Measurements from ENCODE around the gene RNASE13.
"Not testable (repeated sequence)": the region's sequence is repeated elsewhere in the genome, so short reads cannot be mapped to it uniquely, and the experiment has no call there.

The RNASE13 gene

DNA sequence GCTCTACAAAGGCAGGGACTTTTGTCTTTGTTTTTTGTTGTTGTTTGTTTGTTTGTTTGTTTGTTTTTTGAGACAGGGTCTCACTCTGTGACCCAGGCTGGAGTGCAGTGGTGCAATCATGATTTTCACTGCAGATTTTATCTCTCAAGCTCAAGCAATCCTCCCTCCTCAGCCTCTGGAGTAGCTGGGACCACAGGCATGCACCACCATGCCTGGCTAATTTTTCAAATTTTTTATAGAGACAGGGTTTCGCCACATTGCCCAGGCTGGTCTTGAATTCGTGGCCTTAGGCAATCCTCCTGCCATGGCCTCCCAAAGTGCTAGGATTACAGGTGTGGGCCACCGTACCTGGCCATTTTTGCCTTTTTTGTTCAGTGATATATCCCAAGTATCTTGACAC lies 6.3 kb upstream of the RNASE13 start:
- DNase-seq, result not testable (repeated sequence)

- no peak for DNase-seq
Observed at GRCh38 chr14:21040370-21040925, 5.8 kb upstream of the RNASE13 start.

DNA sequence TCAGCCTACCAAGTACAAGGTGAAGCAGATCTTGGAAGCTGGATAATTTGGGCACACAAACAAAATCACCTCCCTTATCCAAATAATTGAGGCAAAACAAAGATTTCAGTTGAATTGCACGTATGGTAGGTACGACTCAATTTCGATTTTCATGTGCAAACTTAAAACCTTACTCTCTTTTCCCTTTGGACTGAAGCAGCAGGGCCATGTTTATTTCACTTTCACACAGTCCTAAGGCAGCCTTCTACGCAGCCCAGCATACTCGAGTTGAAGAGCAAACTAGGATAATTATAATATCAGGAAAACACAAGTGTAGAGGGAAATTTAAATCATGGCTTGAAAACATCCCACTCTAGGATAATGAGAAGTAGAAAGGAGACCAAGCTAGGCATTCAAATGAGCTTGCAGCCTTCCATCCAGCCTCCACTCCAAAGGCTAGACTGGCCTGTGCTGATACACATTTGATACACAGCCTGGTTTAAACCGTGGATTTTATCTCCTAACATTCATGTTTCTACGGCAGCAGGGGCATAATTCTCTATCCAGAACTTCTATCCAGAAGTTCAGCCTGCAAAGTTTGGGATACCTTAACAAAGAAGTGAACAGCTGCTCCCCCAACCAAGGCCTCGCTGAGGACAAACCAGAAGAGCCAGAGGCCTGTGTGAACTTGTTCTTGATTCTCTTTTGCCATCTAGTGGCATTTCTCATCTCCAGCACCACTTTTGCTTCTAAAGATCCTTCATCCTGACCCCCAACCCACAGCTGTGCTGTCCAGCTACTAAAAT lies 5.2 kb upstream of the RNASE13 start:
- DNase-seq, result peak; percentile 22

DNA sequence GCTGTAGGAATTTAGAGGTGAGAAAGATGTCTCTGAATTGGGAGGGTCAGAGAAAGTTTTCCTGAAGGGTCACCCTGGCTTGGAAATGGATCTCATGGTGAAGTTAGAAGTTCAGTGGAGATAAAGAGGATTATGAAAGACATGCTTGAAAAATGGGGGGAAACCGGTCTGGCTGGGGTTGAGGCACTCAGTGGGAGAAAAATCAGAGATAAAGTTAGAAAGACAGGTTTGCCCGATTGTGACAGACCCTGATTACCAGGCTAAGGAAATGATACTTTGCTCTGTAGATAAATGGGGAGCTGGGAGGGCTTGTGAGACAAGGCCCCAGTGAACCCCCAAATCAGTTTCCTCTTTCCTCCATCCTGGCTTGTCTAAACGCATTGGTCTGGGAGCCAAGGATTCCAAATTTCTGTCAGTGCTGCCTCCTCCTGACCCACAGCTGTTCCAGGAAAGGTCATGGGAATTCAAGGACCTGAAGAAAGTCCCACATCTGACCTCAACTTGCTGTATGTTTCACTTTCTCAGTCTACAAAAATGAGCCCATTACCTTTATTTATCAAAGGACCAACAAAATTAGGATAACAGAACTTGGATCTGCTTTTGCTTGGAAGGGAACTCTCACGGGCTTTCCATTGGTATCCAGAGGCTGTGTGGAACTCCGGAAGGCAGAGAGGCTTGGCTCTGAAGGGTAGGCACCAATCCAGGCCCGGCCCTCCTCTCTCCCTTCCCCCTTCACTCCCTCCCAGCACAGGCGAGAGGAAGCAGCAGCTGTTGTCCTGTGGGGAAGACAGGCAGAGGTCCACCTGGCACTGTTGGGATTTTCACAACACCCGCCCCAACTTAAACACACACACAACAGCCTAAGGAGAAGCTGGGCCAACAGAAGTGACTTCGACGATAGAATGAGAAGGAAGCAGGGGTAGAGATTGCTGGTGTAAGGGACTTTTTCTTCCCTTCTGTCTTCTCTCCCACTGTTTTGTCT lies 4.1 kb upstream of the RNASE13 start:
- DNase-seq, result no peak

GRCh38 chr14:21037156-21037555 lies 2.5 kb upstream of the RNASE13 start:
- no peak for DNase-seq

DNA sequence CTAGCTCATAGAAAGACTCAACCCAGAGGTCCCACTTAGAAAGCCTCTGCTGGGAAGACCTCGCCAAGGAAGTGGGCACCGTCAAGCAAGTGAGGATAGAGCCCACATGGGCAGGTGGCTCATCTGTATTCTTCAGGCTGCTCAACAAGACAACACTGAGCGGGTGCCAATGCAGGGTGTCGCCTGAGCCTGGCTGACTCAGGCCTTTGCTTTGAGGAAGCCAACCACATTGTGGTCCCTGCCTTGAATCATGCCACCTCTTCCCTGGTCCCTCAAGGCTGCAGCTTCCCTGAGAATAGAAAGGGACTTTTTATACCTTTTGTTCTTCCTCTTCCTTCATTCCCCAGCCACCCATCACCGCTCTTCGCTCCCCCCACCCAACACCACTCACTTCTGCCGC lies 2.1 kb upstream of the RNASE13 start:
- no peak for DNase-seq

- DNase-seq, result no peak
Observed at GRCh38 chr14:21033133-21033698, 1.4 kb downstream of the RNASE13 start.

- no peak for DNase-seq
Observed at GRCh38 chr14:21032326-21033132, 2.1 kb downstream of the RNASE13 start.

- no peak for DNase-seq
Observed at GRCh38 chr14:21030531-21030930, 4.1 kb downstream of the RNASE13 start.

DNA sequence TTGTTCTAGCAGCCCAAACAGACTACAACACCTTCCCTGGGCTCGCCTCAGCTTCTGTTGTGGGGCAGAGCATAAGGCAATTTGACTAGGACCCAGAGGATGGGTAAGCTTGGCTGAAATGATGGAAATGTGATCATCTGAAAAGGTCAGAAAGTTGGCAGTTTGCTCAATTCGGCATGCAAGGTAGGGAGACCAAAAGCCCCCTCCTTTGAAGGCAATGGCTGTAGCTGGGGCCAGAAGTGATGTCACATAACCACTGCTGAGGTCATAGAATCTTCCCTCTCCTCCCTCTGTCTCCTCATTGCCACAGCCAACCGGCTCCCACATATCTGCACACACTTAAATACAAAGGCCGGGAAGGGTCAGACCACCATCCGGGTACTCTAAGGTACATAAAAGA lies 4.7 kb downstream of the RNASE13 start, which contains the start of gene TPPP2:
Gene TPPP2 (plus strand): TSS at position 301 of the 400 bp plus-strand sequence. CDS start 365 bp downstream, outside the sequence.
- no peak for DNase-seq

- no peak for DNase-seq
Observed at GRCh38 chr14:21026988-21027315, 7.7 kb downstream of the RNASE13 start.

DNA sequence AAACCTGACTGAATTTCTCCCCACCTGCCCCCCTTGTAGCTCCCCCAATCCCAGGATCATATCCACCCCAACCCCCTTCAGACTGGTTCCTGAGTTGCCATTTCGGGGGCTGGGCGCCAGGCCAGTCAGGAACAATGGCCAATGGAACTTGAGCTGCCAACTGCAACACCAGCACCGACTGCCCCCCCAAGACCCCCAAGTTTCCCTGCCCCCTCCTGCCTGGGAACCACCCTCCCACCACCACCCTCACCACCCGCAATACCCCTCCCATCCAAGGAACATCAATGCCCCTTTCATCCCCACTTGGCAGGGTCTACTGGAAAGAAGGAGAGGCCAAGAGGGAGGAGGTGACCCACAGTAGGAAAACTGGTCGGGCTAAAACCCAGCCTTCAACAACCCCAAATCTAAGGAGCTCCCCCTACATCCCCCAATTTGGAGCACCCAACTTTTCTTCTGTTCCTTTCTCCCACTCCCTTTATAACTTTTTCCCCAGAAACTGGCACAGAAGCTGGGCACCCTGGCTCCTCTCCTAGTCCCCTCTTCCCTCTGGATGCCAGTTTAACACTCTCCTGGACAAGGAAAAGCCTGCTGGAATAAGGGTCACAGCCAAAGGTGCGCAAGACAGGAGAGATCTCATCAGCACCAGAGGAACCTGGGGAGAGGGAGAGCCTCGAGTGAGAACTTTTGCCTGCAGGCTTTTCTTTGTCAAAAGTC lies 8.2 kb downstream of the RNASE13 start:
- no peak for DNase-seq

DNA sequence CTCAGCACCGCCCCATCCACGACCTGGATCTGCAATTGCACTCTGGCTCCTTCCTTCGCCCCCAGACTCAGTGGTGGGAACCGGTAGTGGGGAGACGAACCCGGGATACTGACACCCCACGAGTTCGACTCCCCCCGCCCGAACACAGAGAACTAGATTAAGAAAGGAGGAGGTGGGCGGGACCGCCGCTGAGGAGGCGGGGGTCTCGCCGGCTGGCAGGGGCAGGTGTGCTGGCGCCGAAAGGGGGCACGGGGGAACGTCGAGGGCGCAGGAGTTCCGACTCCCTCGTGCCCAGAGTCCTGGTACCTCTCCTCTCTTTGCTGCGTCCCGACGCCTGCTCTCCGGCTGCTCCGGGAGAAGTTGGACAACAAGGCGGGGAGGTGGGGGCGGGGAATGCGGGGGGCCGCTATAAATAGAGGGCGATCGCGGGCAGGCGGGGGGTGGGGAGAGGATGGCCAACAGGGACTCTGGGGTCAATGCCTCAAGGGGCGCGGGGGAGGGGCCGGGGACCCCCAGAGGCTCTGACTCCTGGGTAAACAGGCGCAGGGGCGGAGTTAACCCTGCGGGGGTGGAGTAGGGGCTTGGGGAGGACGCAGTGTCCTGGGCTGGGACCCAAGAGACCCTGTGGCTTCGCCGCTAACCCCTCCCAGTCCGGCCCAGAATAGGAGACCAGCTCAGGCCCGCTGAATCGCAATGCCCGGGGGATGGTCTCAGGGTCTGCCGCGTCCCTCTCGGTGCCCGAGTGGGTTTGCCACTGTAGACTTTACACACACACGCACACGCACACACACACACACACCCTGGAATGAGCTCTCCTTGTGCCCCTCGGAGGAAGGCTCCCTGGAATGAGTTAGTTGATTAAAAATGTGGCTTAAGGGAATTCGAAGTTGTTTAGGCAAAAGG lies 9.0 kb downstream of the RNASE13 start:
- DNase-seq, result no peak

DNA sequence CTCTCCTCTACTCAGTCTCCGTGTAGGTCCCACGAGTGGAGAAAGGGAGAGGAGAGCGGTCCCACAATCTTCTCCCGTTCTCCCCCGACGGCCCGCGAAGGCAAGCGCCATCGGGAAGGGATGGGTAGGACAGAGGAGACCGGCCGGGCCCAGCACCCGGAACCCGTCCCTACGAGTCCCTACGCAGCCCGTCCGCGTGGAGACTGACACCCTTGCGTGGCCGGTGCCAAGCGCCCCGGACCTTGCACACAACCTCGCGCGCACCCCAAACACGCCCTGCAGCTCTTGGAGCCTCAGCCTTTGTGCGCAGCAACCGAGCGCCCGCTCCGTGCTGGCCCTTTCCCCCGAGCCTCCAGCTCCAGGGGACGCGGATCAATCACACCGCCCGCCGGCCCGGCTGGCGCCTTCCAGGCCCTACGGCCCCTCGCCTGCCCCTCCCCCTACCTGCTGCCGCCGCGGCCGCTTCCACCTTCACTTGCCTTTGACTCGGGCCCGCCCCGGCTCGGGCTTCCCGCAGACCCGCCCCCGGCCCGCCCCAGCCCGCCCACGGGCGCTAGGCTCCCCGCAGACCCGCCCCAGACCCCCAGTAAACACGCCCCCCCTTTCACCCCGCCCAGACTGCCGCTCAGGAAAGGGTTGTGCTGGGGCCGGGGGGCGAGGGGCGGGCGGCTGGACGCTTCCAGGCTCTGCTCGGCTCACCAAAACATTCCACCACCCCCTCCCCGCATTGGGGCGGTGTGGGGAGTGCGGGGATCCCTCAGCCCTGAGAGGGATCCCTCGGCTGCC lies 9.8 kb downstream of the RNASE13 start, which contains the start of gene NDRG2:
Gene NDRG2 (minus strand): TSS at position 477 of the 786 bp plus-strand sequence. CDS start 1,746 bp downstream, outside the sequence.
- no peak for DNase-seq

GRCh38 chr14:21023817-21024584 lies 10.6 kb downstream of the RNASE13 start:
- no peak for DNase-seq

- DNase-seq, result no peak
Observed at GRCh38 chr14:21023174-21023573, 11.4 kb downstream of the RNASE13 start.

DNA sequence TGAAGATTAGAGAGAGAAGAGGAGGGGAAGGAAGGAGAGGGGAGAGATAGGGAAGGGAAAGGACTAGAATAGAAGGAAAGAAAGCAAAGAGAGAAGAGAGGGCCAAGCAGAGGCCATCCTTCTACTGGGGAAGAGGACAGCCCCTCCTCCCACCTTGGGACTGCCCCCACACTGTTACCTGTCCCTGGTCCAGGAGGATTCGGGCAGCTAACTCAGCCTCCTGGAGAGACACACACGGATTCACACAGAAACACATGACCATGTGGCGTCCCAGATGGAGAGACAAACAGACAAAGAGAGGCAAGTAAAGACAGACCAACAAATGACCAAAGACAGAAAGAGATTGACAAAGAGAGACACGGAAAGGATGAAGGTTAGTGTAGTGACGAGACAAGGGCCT lies 11.9 kb downstream of the RNASE13 start:
- no peak for DNase-seq

- DNase-seq, result no peak
Observed at GRCh38 chr14:21020977-21021545, 13.5 kb downstream of the RNASE13 start.
